Measurements from ENCODE around the gene LPGAT1. TPM values are rescaled to one million over a fixed set of nuclear protein-coding genes. Genes with fewer than 3 reads are reported as not detected.

LPGAT1 gene
- polyA plus RNA-seq, 3 donors = 24.4 to 26.0 (median 25.6) TPM

GRCh38 chr1:211829343-211830054 is 1.1 kb downstream of the LPGAT1 start:
- peak in 2 of 3 donors; percentile 12 to 19 for DNase-seq (ENCODE audit: low read depth in 3 of 3, low spot score in 2 of 3)

- DNase-seq (ENCODE audit: low read depth in 3 of 3, low spot score in 2 of 3) = peak in 1 of 3 donors; percentile 4
Observed at GRCh38 chr1:211828584-211829342, 1.8 kb downstream of the LPGAT1 start.

- DNase-seq (ENCODE audit: low read depth in 3 of 3, low spot score in 2 of 3) = no peak
Observed at GRCh38 chr1:211827051-211827450, 3.5 kb downstream of the LPGAT1 start.

- DNase-seq (ENCODE audit: low read depth in 3 of 3, low spot score in 2 of 3) = no peak
Observed at GRCh38 chr1:211825980-211826379, 4.6 kb downstream of the LPGAT1 start.

- no peak for DNase-seq (ENCODE audit: low read depth in 3 of 3, low spot score in 2 of 3)
Observed at GRCh38 chr1:211822677-211823407, 7.7 kb downstream of the LPGAT1 start.

- DNase-seq (ENCODE audit: low read depth in 3 of 3, low spot score in 2 of 3) = no peak
Observed at GRCh38 chr1:211816586-211816985, 14.0 kb downstream of the LPGAT1 start.

- DNase-seq (ENCODE audit: low read depth in 3 of 3, low spot score in 2 of 3) = no peak
Observed at GRCh38 chr1:211814313-211814712, 16.2 kb downstream of the LPGAT1 start.

- DNase-seq (ENCODE audit: low read depth in 3 of 3, low spot score in 2 of 3) = no peak
Observed at GRCh38 chr1:211813590-211813989, 17.0 kb downstream of the LPGAT1 start.

GRCh38 chr1:211812584-211812983 is 18.0 kb downstream of the LPGAT1 start:
- DNase-seq (ENCODE audit: low read depth in 3 of 3, low spot score in 2 of 3) = no peak

GRCh38 chr1:211811848-211812247 is 18.7 kb downstream of the LPGAT1 start:
- DNase-seq (ENCODE audit: low read depth in 3 of 3, low spot score in 2 of 3) = no peak

- DNase-seq (ENCODE audit: low read depth in 3 of 3, low spot score in 2 of 3) = no peak
Observed at GRCh38 chr1:211811126-211811525, 19.4 kb downstream of the LPGAT1 start.

GRCh38 chr1:211808475-211808874 is 22.1 kb downstream of the LPGAT1 start:
- DNase-seq (ENCODE audit: low read depth in 3 of 3, low spot score in 2 of 3) = no peak

- DNase-seq (ENCODE audit: low read depth in 3 of 3, low spot score in 2 of 3) = no peak
Observed at GRCh38 chr1:211804915-211805314, 25.6 kb downstream of the LPGAT1 start.

GRCh38 chr1:211800925-211801607 is 29.5 kb downstream of the LPGAT1 start:
- no peak for DNase-seq (ENCODE audit: low read depth in 3 of 3, low spot score in 2 of 3)

GRCh38 chr1:211797994-211798393 is 32.6 kb downstream of the LPGAT1 start:
- DNase-seq (ENCODE audit: low read depth in 3 of 3, low spot score in 2 of 3) = no peak

- DNase-seq (ENCODE audit: low read depth in 3 of 3, low spot score in 2 of 3) = no peak
Observed at GRCh38 chr1:211791979-211792378, 38.6 kb downstream of the LPGAT1 start.

GRCh38 chr1:211789641-211790464 is 40.7 kb downstream of the LPGAT1 start:
- no peak for DNase-seq (ENCODE audit: low read depth in 3 of 3, low spot score in 2 of 3)

GRCh38 chr1:211788626-211789025 is 41.9 kb downstream of the LPGAT1 start:
- DNase-seq (ENCODE audit: low read depth in 3 of 3, low spot score in 2 of 3) = no peak

- DNase-seq (ENCODE audit: low read depth in 3 of 3, low spot score in 2 of 3) = no peak
Observed at GRCh38 chr1:211783897-211784296, 46.7 kb downstream of the LPGAT1 start.

GRCh38 chr1:211783266-211783665 is 47.3 kb downstream of the LPGAT1 start:
- no peak for DNase-seq (ENCODE audit: low read depth in 3 of 3, low spot score in 2 of 3)

All from right renal cortex interstitium (tissue), 3 donors.